KMS-11 (cell line): ENCODE measurements around the gene PRPF18.
A peak's percentile ranks its signal among the peaks of the same experiment; 100 is the strongest.

Source experiments
- H2AFZ ChIP-seq: fragments of 200-600 bp; sonication (generic); 2 replicates; pipeline ENCODE4 v1.6.1; 2016; ENCODE audit warnings: antibody characterized with exemption, mixed run types, low read depth
- H3K27ac ChIP-seq: fragments of 200-600 bp; sonication (generic); 2 replicates; pipeline ENCODE4 v1.6.1; 2016; ENCODE audit warnings: mild to moderate bottlenecking, mixed run types
- H3K27me3 ChIP-seq: fragments of 200-600 bp; sonication (generic); 2 replicates; pipeline ENCODE4 v1.6.1; 2017; ENCODE audit warnings: mild to moderate bottlenecking, low read depth, mixed run types, moderate library complexity; ENCODE audit not compliant: insufficient read depth
- H3K36me3 ChIP-seq: fragments of 200-600 bp; sonication (generic); 2 replicates; pipeline ENCODE4 v1.6.1; 2017; ENCODE audit warnings: mild to moderate bottlenecking, mixed run types; ENCODE audit not compliant: insufficient read depth
- H3K4me1 ChIP-seq: fragments of 200-600 bp; sonication (generic); 2 replicates; pipeline ENCODE4 v1.6.1; 2016; ENCODE audit warnings: mild to moderate bottlenecking, low read depth, mixed run types; ENCODE audit not compliant: poor library complexity, severe bottlenecking
- H3K4me2 ChIP-seq: fragments of 200-600 bp; sonication (generic); 2 replicates; pipeline ENCODE4 v1.7.0; 2016; ENCODE audit warnings: mild to moderate bottlenecking, mixed run types
- H3K4me3 ChIP-seq: fragments of 200-600 bp; sonication (generic); IDR thresholded peaks from 2 replicates; pipeline ENCODE4 v1.6.1; 2017; ENCODE audit warnings: low read depth, low read length, mixed read lengths; ENCODE audit not compliant: insufficient read depth
- H3K79me2 ChIP-seq: fragments of 200-600 bp; sonication (generic); 2 replicates; pipeline ENCODE4 v1.6.1; 2016; ENCODE audit warnings: low read depth, mixed run types; ENCODE audit not compliant: insufficient read depth
- H3K9ac ChIP-seq: fragments of 200-600 bp; sonication (generic); 2 replicates; pipeline ENCODE4 v1.6.1; 2016; ENCODE audit warnings: mild to moderate bottlenecking, mixed run types
- H4K20me1 ChIP-seq: fragments of 200-600 bp; sonication (generic); 2 replicates; pipeline ENCODE4 v1.6.1; 2016; ENCODE audit warnings: mild to moderate bottlenecking, mixed run types; ENCODE audit not compliant: insufficient read depth
- CTCF ChIP-seq: fragments of 200-600 bp; sonication (generic); conservative IDR thresholded peaks from 2 replicates; pipeline ENCODE4 v1.6.1; 2017; ENCODE audit warnings: low read depth, mild to moderate bottlenecking, antibody characterized with exemption, low read length, moderate library complexity, mixed read lengths

The PRPF18 gene

DNA sequence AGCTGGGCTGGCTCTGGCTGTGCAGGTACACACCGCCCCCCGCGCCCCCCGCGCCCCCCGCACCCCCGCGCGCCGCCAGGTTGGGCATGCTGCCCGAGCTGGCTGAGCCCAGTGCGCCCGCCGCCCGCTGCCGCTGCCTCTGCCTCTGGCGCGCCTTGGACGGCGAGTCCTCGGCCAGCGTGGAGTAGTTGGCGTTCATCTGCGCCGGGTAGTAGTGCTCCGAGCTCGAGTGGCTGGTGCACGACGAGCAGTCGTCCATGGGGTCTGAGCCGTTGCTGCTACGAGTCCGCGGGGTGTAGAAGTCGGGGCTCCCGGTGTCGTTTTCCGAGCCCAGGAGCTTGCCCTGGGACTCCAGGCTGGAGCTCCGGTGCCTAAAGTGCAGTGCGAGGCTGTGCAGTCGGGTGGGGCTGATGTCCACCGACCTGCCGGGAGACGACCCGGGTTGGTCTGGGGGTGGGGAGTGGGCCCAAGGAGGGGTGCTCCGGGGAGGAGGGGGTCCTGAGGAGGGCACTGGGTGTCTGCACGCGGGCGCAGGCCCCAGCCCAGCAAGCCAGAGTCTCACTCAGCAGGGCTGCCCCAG is 70.4 kb downstream of the PRPF18 start:
- H3K4me2 ChIP-seq: no peak overlapping the region
- no peak overlapping the region for H3K4me3 ChIP-seq
- H3K27me3 ChIP-seq: no peaks in the 10 kb centered on the region
- H3K36me3 ChIP-seq: no peaks in the 10 kb centered on the region
- H4K20me1 ChIP-seq: no peaks in the 10 kb centered on the region
- H2AFZ ChIP-seq: no peak overlapping the region
- no peaks in the 10 kb centered on the region for H3K79me2 ChIP-seq
- H3K9ac ChIP-seq: no peak overlapping the region
- H3K27ac ChIP-seq: no peak overlapping the region
- peaks cover 8% of the 10 kb centered on the region for H3K4me1 ChIP-seq
- no peak for TF ChIP-seq CTCF

GRCh38 chr10:13658264-13658663 is 71.5 kb downstream of the PRPF18 start:
- Histone ChIP-seq H2AFZ (no peak overlapping the region), H3K79me2 (no peaks in the 10 kb centered on the region), H3K9ac (no peak overlapping the region), H3K36me3 (no peaks in the 10 kb centered on the region), H3K4me3 (no peak overlapping the region), H3K4me2 (no peak overlapping the region), H3K4me1 (peaks cover 8% of the 10 kb centered on the region), H4K20me1 (no peaks in the 10 kb centered on the region), H3K27me3 (no peaks in the 10 kb centered on the region), H3K27ac (no peak overlapping the region)
- TF ChIP-seq CTCF: no peak

DNA sequence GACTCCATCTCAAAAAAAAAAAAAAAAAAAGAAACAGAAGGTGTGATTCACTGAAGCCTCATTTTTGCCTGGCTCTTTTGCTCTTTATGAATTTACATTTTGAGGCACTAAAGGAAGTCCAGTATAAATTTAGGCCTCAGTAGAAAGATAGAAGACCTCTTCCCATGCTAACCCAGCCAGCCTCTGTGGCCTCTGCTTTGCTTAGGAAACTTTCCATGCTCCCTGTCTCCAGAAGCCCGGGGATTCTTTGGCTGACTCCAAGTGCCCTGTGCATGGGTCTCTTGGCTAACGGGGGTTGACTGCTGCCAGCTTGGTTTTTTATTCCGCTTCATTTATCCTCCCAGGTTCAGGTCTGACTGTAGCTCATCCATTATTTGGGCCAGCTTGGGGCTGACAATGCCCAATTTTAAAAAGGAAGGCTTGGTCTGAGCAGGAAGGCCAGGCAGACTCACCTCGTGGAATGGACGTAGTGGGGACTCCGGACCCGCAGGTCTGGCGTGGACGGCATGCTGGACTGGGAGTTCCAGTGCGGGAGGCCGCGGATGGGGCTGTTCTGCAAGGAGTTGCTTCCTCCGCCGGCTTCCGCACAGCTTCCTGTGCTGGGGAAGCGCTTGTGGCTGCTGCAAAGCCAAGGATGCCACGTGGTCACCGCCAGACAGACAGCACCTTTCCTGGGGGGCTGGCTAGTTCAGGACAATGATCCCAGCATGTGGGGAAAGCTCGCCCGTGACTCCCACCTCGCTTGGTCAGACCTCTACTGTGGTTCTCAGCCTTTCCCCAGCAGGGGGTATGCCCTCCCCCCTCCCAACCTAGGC is 72.3 kb downstream of the PRPF18 start:
- no peak overlapping the region for H3K4me3 ChIP-seq
- H3K27ac ChIP-seq: no peak overlapping the region
- H3K79me2 ChIP-seq: no peaks in the 10 kb centered on the region
- TF ChIP-seq CTCF: no peak
- H3K4me1 ChIP-seq: peaks cover 8% of the 10 kb centered on the region
- no peak overlapping the region for H3K4me2 ChIP-seq
- no peaks in the 10 kb centered on the region for H3K36me3 ChIP-seq
- H3K27me3 ChIP-seq: no peaks in the 10 kb centered on the region
- no peak overlapping the region for H3K9ac ChIP-seq
- no peak overlapping the region for H2AFZ ChIP-seq
- no peaks in the 10 kb centered on the region for H4K20me1 ChIP-seq

- Histone ChIP-seq H3K9ac (no peak overlapping the region), H3K36me3 (no peaks in the 10 kb centered on the region), H4K20me1 (no peaks in the 10 kb centered on the region), H3K4me3 (no peak overlapping the region), H3K4me2 (no peak overlapping the region), H3K4me1 (peaks cover 8% of the 10 kb centered on the region), H3K27me3 (no peaks in the 10 kb centered on the region), H2AFZ (0 out of 2 replicates have a peak overlapping the region, but pooled peaks have one; percentile 9), H3K27ac (no peak overlapping the region), H3K79me2 (no peaks in the 10 kb centered on the region)
- TF ChIP-seq CTCF: peak; percentile 99
Observed at GRCh38 chr10:13659887-13660550, 73.3 kb downstream of the PRPF18 start.
